Mesendoderm (in vitro differentiated cells): ENCODE results near the gene RUFY4.

Source experiments
- DNase-seq: peaks from one replicate; pipeline ENCODE4 v3.0.0; 2013
- H2AK5ac ChIP-seq: 2 replicates; pipeline ENCODE4 v1.6.1; 2013; ENCODE audit warnings: low read length, inconsistent platforms
- H2BK120ac ChIP-seq: 2 replicates; pipeline ENCODE4 v1.6.1; 2013; ENCODE audit warnings: low read depth, mild to moderate bottlenecking, low read length, moderate library complexity, mixed read lengths
- H2BK15ac ChIP-seq: replicated peaks from 2 replicates; pipeline ENCODE4 v1.6.1; 2013; ENCODE audit warnings: low read depth, mild to moderate bottlenecking, moderate library complexity
- H2BK5ac ChIP-seq: 2 replicates; pipeline ENCODE4 v1.6.1; 2013; ENCODE audit warnings: low read length, inconsistent platforms
- H3K18ac ChIP-seq: 2 replicates; pipeline ENCODE4 v1.6.1; 2013; ENCODE audit warnings: mild to moderate bottlenecking, low read length, mixed read lengths
- H3K23ac ChIP-seq: one replicate; pipeline ENCODE4 v1.6.1; 2013; ENCODE audit warnings: low read length
- H3K27ac ChIP-seq: 2 replicates; pipeline ENCODE4 v1.5.1; 2013; ENCODE audit warnings: low read depth, mild to moderate bottlenecking, inconsistent platforms, low read length, moderate library complexity
- H3K27me3 ChIP-seq: 2 replicates; pipeline ENCODE4 v1.6.1; 2013; ENCODE audit warnings: low read length, control low read depth, mild to moderate bottlenecking, inconsistent platforms; ENCODE audit not compliant: insufficient read depth, poor library complexity
- H3K36me3 ChIP-seq: 2 replicates; pipeline ENCODE4 v1.6.1; 2013; ENCODE audit warnings: low read length, inconsistent platforms; ENCODE audit not compliant: control insufficient read depth, insufficient read depth
- H3K4ac ChIP-seq: one replicate; pipeline ENCODE4 v1.6.1; 2013; ENCODE audit warnings: low read depth, mild to moderate bottlenecking, low read length, moderate library complexity
- H3K4me1 ChIP-seq: 2 replicates; pipeline ENCODE4 v1.6.1; 2013; ENCODE audit warnings: low read depth, low read length, inconsistent platforms; ENCODE audit not compliant: control insufficient read depth
- H3K4me2 ChIP-seq: 2 replicates; pipeline ENCODE4 v1.6.1; 2013; ENCODE audit warnings: low read length
- H3K4me3 ChIP-seq: 2 replicates; pipeline ENCODE4 v1.5.1; 2013; ENCODE audit warnings: mild to moderate bottlenecking, low read length
- H3K56ac ChIP-seq: one replicate; pipeline ENCODE4 v1.6.1; 2013; ENCODE audit warnings: low read length
- H3K79me1 ChIP-seq: 2 replicates; pipeline ENCODE4 v1.6.1; 2013; ENCODE audit warnings: low read length, inconsistent platforms
- H3K79me2 ChIP-seq: 2 replicates; pipeline ENCODE4 v1.6.1; 2013; ENCODE audit warnings: mild to moderate bottlenecking, low read length; ENCODE audit not compliant: control insufficient read depth, insufficient read depth
- H3K9ac ChIP-seq: 2 replicates; pipeline ENCODE4 v1.6.1; 2013; ENCODE audit warnings: low read length, inconsistent platforms
- H4K5ac ChIP-seq: one replicate; pipeline ENCODE4 v1.6.1; 2013; ENCODE audit warnings: low read length
- H4K8ac ChIP-seq: one replicate; pipeline ENCODE4 v1.6.1; 2013; ENCODE audit warnings: low read depth, mild to moderate bottlenecking, control low read depth, low read length, moderate library complexity
- WGBS: extraction: QIAGEN DNeasy Blood & Tissue Kit; methylation state at CpG from one replicate; pipeline ENCODE4 v1.1.7; 2013; ENCODE audit warnings: low lambda C conversion rate, missing lambda C conversion rate; ENCODE audit not compliant: insufficient coverage; ENCODE audit errors: extremely low coverage; 5-methylcytosine and 5-hydroxymethylcytosine counted together

The RUFY4 gene

GRCh38 chr2:218137514-218137913 lies 68.5 kb downstream of the RUFY4 start:
- no peak overlapping the region for H3K23ac ChIP-seq
- no peak overlapping the region for H2AK5ac ChIP-seq
- no peaks in the 10 kb centered on the region for H3K27me3 ChIP-seq
- no peak overlapping the region for H3K18ac ChIP-seq
- H4K8ac ChIP-seq, result no peak overlapping the region
- H3K79me1 ChIP-seq, result no peaks in the 10 kb centered on the region
- no peak overlapping the region for H3K27ac ChIP-seq
- H4K5ac ChIP-seq, result no peak overlapping the region
- H2BK120ac ChIP-seq, result no peak overlapping the region
- no peaks in the 10 kb centered on the region for H3K36me3 ChIP-seq
- H3K4me3 ChIP-seq, result no peak overlapping the region
- WGBS, result no CpG with 5 or more reads among the region's 3 CpGs
- no peaks in the 10 kb centered on the region for H3K4me1 ChIP-seq
- no peaks in the 10 kb centered on the region for H3K79me2 ChIP-seq
- no peak overlapping the region for H3K9ac ChIP-seq
- H2BK15ac ChIP-seq, result no peak overlapping the region
- no peak overlapping the region for H3K56ac ChIP-seq
- H3K4ac ChIP-seq, result no peak overlapping the region
- H3K4me2 ChIP-seq, result no peak overlapping the region
- no peak overlapping the region for H2BK5ac ChIP-seq
- no peak for DNase-seq

- no peak for DNase-seq
- Histone ChIP-seq H3K4me2 (no peak overlapping the region), H2BK15ac (no peak overlapping the region), H3K36me3 (no peaks in the 10 kb centered on the region), H2BK120ac (no peak overlapping the region), H2BK5ac (no peak overlapping the region), H3K4me1 (no peaks in the 10 kb centered on the region), H4K8ac (no peak overlapping the region), H3K27me3 (no peaks in the 10 kb centered on the region), H3K79me2 (no peaks in the 10 kb centered on the region), H3K23ac (no peak overlapping the region), H3K27ac (no peak overlapping the region), H3K4me3 (no peak overlapping the region), H2AK5ac (no peak overlapping the region), H3K18ac (no peak overlapping the region), H3K4ac (no peak overlapping the region), H4K5ac (no peak overlapping the region), H3K9ac (no peak overlapping the region), H3K79me1 (no peaks in the 10 kb centered on the region), H3K56ac (no peak overlapping the region)
- no CpG with 5 or more reads among the region's 4 CpGs for WGBS
Measured at GRCh38 chr2:218138047-218138446, 69.0 kb downstream of the RUFY4 start.
